ENCODE results near the gene MAML3.
A peak's percentile ranks its signal among the peaks of the same experiment; 100 is the strongest.

Gene MAML3

DNA sequence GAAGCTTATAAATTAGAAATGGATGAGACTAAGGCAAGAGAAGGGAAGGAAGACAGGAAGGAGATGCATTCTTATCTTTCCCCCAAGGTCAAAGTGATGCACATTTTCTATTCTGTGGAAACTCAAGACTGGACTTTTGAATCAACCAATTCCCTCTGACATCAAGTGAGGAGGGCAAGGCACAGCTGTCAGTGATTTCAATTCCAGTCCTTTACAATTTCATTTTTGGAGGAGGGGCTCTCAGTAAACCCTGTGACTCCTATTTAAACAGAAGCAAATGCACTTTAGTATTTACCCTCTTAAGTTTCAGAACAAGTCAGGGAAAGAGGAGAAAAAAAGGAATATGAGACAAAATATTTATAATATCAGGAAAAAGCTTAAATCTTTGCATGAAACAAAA lies 354.4 kb downstream of the MAML3 start:
- peak; percentile 90 for FAIRE-seq

DNA sequence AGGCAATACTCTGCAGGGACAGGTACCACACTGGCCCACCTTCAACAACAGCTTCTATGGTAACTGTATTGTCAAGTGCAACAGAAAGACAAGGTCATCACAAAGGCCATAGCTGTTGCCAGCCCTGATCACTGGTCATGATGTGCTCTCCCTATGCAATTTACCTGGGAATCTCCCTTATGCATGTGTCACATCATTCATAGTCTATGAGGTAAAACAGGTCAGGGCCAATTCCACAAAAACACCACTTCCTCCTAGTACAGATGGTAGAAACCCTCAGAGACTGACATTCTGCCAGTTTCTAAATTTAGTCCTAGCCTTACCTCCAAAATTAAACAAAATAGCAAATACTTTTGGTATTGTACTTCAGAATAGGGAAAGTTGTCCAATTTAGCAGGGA lies 355.5 kb downstream of the MAML3 start:
- peak; percentile 71 for FAIRE-seq

DNA sequence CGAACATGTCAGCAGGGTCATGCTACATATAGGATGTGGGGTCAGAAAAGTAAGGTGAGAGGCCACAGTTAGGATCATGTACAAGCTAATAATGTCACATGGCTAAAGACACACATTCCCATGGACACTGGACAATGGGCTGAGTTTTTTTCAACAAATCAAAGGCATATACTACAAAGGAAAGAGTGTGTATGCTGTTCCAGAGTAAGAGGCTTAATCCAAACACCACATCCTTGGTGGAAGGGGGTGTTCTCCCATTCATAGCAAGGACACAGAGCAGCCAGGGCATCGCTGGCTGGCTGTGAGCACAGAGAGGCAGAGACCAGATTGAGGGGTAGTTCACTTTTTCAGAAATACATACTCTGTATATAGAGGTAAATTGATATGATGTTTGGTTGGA lies 356.7 kb downstream of the MAML3 start:
- FAIRE-seq, result no peak

DNA sequence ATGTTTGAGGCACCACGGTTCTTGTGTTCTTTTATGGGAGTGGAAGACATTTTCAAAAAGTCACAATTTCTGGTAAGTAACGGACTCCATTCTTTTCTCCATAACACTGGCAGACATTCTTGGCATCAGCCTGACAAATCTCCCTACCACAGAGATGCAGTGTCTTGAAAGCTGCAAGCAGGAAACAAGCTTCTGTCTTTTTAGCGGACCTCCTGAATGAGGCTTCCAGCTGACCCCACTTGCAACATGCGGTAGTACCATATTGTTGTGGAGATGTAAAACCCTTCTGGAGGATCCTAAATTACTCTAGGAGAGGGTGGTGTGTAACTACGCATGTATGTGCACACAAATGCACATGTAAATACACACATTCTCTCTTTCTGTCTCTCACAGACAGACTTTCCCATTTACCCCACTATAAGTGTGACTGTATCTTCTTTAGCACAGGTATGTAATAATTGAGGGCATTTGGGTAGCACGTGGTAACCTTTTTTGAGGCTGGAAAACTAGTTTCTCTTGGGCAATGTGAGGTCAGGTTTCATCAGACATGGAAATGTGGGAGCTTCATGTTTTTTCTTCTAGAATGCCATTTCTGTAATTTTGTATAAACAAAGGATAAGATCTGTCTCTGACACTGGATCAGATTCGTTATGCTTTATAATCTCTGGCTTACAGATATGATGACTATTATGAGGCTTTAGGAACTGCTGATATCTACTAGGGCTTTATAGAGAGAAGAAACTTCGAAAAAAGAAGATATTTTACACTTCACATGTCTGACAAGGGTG lies 358.3 kb downstream of the MAML3 start:
- FAIRE-seq, result no peak

DNA sequence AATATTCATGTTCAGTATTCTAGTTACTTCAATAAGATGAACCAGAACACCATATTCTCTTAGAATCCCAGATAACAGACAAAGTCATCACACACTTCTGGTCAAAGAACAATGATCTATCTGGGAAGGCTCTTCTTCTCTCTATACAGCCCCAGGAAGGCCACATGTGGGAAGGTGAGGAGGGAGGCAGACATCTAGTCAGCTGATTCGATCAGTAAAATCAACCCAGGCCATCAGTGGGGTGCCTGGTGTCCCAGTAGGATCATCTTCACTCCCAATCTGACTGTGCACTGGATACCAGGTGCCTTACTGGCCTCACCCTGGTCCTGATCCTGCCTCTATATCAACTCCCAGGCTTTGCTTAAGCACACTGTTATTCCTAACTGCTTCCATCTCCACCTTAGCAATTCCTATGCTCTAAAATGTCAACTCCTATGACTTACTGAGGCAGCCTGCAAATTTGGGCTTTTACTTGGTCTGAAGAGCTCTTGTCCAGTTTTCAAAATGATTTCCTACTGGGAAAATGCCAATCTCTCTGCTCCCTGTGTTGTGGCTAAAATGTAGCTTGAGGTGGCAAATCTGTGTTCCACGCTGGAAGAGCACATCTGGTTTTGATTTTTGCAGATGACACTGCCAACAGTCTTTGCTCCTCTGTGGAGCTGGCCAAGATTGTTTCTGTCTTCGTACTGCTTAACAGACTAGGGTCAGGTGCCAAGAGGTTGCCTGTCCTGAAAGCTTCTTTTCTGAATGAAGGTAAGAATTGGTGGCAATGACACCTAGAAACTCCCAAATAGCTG lies 359.6 kb downstream of the MAML3 start:
- FAIRE-seq, result no peak

DNA sequence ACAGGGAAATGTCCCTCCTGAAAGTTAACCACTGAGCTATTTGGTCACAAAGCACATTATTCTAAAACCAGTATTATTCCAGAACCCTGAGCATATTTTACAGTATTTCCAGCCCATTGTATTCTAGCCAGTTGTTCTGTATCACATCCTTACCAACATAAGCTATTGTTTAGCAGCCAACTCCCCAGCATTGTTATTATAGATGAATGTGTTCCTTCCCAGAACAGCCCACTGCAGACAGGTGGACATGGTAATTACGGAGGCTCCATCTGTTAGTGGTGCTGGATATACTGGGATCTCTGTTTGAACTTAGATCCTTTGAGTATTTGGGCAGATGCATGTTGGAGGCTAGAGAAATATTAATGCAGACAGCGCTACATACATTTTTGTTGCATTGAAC lies 362.3 kb downstream of the MAML3 start:
- no peak for FAIRE-seq

DNA sequence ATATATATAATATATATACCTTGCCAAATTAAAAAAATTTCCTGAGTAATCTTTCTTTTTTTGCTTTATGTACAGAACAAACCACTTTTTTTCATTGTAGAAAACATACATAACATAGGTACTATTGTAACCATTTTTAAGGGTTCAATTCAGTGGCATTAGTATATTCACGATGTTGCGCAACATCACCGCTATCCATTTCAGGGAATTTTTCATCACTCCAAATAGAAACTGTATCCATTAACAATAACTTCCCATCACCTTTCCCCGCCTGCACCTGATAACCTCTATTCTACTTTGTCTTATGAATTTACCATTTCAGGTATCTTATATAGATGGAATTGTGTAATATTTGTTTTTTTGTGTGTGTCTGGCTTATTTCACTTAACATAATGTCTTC lies 363.7 kb downstream of the MAML3 start:
- no peak for FAIRE-seq

DNA sequence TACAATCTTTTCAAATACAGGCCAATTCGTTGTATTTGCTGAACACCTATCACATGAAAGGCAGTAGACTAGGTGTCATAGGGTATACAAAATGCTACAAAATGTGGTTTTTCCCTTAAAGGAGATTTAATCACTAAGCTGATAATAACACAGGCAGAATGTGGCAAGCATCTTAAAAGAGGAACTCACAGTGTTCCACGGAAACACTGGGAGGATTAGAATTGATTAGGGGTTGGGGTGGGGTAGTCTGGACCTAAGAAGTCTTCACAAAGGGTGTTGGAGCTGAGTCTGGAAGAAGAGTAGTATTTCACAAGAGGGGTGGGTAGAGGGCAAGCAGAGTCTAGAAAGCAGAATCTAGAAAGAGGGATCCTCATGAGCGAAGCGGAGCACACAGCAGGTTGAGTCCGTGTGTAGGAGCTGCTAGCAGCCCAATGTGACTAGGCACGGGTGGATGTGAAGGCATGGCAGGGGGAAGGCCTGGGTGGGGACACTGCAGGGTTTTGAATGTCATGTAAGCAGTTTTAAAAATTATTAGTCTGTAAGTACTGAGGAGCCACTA lies 364.8 kb downstream of the MAML3 start:
- FAIRE-seq, result no peak

DNA sequence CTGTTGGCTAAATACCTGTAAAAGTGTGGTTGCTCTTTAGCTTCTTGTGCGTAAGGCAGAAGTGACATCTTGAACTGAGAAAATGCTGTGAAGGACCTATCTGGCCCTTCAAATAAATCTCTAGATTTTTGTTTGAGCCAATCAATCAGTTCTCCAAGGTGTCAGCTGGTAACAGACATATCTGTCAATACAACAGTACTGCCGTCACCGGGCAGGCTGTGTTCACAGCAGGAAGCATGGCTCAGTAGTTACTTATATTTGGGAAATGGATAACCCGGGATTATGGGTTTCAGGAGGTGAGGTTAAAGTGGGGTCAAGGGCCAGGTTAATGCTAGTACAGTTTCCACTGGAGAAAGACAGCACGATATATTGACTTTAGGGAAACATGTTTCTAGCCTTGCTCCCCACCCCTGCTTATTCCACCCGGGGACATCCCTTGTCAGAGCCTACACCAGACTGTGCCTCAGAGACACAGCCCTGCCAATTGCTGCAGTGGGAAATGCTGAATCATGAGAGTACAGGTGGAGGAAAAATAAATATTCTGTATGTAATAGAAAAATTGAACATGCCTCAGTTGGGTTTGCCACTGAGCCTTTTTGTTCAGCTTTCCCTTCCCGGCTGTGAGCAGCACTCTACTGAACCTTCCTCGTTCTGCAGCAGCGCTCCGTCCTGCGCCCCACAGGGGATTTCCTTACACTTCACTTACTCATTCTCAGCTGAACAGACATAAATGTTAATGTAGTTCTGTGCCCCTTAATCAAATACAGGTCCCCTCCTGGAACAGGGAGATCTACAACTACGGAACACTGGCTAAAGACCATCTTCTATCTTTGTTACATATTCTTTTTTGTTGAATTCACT lies 367.3 kb downstream of the MAML3 start:
- FAIRE-seq, result peak; percentile 89

DNA sequence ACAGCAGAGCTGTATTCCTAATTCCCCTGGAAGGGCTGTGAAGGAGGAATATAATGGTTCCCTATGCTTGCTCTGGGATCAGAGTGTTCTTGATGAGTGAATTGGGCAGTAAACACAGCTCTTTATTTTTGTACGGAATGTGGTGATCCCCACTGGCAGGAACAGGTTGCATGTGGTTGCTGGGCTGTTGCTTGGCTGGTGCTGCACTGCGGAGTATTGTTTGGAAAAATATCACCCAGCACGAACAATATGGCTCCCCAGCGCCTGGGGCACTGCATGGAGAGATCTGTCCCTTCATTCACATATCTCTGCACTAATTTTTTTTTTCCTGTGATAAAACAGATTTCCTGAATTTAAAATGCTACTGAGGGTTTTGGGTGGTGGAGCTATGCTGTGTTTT lies 368.6 kb downstream of the MAML3 start:
- no peak for FAIRE-seq

DNA sequence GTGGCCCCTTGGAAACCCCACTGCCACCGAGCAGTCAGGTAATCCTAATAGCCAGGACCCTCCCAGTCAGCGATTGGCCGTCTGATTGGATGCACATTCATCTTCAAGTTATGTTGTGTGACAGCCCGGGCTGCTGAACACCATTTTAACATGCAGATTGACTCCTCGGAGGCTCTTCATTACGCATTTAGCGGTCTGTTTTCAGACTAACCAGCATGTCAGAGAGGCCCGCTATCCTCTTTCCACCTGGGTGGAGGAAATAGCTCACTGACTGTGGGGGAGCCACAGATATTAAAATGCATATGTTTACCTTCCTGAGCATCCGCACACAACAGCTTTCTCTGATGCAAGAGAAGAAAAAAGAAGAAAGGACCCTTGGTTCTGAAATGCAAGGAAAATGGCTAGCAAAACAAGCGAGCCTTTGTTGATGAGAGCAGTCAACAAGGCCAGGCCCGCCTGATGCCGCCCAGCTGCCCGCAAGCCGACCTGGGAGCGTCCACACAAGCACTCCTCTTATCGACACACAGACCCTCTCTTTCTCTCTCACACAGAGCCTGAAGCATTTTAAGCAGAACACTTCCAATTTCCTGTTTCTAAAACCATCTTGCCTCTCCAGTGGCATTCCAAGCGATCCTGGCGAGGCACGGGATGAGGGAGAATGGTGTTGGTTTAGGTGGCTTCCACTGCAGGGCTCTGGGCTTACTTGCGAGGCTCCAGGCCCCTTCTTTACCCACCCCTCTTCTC lies 370.1 kb downstream of the MAML3 start:
- no peak for FAIRE-seq

DNA sequence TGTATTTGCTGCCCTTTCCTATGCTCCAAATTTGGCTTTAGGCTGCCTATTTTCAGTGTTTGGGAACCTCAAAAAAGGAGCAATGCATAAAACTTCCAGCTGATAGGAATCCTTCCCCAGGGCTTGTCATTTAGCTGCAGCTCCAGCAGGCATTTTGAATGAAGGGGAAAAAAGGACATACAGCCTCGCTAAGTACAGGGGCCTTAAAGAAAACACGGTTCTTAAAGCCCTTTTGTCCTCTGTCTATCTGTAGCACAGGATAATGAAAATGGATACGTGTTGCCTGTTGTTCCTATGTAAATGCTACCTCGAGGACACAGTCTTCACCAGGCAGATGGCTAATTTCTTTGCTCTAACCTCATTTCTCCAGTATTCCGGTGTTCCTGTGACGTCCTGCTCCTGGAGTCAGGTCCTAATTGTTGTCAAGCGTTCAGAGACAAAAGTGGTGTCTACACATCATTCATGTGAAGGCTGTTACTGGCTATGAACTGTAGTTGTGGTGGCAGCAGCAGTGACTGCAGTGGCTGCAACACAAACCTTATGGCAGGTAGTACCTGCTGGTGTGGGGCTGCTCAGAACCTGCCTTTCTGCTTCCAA lies 371.0 kb downstream of the MAML3 start:
- no peak for FAIRE-seq

DNA sequence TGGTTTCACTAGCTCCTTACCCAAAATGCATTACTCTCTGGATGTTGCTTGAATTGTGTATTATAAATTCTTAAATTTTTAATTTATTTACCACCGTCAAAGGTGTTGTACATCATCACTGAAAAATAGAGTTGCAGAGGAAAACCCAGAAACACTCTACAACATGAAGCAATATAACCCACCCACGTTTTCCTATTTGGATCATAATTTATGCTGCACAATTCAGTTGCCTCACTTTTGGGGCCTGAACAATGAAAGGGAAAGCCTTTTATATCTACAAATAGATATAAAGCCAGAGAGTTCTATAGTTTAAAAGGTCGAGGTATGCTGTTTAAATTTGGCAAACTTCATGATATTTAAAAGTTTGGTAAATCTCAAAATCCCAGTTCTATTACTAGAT lies 372.9 kb downstream of the MAML3 start:
- no peak for FAIRE-seq

DNA sequence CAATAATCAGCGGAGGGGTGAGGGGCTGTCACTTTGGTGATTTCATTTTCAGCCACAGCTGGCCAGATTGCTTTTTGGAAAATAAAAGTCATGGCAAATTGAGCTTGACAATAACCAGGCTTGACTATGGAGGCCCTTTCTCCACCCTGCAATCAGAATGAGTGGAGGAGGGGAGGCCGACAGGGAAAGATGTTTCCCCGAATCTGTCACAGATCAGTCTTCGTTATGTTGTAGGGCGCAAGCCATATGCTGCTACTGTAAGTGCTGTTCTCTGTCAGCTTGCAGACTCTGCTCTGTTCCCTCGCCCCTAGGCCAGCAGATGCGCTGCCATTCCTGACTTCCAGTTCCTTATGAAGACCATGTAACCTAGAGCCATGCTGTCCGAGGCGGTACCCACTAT lies 374.3 kb downstream of the MAML3 start:
- no peak for FAIRE-seq

DNA sequence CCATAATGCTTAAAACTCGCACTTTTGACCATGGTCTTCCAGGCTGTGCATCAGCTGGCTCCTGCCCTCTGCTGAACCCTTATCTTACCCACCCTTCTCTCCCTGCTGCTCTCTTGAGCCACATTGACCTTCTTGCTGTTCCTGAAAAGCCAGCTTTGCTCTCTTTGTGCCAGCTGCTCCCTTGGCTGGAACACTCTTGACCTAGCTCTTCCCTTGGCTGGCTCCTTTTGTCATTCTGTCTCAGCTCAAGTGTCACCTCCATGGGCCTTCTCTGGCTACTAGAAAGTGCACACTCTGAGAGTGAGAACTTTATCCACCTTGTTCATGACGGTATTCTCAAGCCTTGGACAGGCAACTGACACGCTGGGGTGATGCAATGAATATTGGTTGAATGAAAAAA lies 376.2 kb downstream of the MAML3 start:
- no peak for FAIRE-seq

DNA sequence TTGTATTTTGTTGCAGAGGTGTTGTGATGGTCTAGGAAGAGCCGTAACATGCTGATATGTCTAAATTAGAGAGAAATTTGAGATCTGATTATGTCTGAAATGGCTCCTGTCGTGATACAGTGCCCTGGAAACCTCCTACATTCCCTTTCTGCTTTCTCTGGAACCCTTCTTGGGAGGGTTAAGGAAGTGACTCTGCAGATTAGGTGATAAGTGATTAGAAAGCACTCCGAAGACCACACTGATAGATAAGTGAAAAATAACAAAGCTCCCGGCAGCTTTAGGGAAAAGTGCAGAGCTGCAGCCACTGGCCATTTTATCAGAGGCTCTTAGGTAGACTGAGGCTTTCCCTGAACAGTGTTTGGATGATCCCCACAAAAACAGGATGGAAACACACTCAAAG lies 377.7 kb downstream of the MAML3 start:
- no peak for FAIRE-seq

DNA sequence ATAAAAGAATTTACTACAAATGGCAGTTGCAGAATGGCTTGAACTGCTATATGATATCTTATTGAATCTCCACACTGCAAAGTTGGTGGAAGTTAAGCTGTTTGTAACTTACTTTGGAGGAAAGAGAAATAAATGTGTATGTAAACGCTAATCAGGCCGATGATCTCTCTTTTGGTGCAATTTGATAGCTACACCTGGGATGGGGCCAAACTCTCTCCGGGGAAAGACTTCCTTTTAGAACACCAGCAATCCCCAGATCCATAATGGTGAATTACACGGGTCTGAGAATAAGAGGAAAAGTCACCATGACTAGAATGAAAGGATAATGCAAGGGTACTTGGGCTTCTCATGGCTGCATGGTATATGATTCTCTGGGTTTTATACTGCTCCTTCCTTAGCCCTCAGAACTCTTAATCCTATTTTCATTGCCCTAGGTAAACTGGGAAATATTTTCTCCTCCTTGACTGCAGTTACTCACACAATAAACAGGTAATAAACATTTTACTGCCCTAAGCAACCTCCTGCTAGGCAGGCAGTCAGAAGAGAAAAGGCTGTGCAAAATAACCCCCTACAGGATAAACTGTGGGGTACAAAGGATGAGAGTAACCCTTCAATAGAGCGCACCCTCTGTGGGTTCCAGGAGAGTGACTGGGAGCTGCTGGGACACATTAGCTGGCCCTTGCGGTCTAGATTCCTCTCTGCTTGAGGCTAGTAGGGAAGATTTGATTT lies 379.1 kb downstream of the MAML3 start:
- FAIRE-seq, result no peak

DNA sequence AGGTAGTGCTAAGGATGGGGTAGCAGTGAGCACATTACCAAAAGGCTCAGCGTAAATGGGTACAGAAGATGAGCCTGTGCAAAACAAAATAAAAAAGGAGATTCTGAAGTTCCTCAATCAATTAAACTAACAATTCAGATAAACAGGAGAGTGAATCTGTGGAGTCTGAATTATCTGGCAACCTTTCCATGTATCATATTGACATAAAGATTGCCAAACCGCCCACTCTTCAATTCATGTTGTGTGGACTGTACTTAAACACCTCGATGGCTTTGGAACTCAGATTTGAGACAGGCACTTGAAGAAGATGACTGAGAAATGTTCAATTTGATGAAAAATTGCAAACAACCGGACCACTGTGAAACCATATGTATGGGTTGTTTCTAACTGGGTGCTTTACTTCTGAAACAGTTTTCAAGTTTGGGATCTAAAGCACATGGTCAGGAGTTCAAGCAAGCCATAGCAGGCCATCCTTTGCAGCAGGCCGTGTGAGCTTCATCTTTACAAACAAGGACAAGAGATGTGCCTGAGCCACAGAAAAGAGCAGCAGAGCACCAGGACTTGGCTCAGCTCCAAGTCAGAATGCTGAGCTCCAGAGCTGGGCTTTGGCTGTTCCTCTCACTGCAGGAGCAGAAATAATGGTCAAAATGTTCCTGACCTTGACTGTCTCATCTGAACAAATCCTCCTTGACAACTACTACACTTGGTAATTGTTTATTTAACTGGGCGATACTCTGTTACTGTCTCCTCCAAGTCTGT lies 380.2 kb downstream of the MAML3 start:
- FAIRE-seq, result no peak

DNA sequence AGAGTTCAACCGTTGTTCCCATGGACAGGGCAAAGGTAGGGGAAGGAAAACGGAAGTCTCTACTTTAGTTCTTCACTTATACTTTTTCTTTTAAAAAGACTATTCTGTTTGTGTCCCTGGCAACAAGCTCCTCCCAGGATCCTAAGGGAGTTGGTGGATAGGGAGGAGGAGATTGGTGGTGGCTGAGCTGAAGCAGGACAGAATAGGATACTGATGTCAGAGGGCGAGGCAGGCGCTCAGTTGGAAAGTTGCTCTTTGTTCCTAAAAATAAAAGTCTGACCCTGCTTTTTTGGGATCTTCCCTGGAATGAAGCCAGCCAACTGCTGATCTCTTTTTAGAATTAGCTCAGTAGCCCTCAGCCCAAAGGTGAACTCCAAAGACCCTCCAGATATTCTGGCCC lies 383.6 kb downstream of the MAML3 start:
- no peak for FAIRE-seq

DNA sequence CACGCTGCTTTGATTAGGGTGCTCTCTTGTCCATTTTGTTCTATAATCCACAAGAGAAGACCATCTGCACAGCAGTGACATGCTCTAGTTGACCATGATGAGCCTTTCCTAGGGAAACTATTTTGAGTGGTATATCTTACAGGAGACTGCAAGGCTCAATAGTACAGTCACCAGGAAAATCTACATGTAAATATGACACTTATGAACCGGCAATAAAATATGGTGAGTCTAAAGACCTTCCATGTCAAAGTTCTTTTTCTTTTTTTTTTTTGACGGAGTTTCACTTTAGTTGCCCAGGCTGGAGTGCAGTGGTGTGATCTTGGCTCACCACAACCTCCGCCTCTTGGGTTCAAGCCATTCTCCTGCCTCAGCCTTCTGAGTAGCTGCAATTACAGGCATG lies 384.6 kb downstream of the MAML3 start:
- FAIRE-seq, result no peak

DNA sequence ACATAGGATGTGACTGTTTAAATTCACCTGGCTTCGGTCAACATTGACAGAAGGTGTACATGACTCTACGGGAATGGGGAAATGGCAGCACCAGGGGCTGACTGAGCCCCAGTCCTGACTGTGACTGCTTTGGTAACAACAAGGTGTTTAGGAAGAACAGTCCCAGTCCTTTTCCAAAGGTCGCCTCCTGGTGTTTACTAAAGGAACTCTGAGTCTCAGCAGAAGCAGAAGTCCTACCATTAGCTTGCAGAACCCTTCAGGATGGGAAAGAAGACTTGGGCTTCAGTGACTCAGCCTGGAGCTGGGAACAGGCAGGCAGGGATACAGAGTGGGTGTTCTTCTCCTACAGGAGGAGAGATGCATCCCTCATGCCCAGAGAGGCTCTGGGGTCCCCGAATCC lies 385.1 kb downstream of the MAML3 start:
- no peak for FAIRE-seq

All from islet of Langerhans (tissue), 1 donor.